Stimulated activated memory B cell treated with anti-CD40 and anti-IgM and Interleukin-4, amounts not matched to agents 10 μg/mL and 1 μg/mL and 100 μg/mL, for 72 hours (primary cell): ENCODE measurements around the gene CYP19A1.

Experiments
- ATAC-seq: fragments of 150-1000 bp; cut with Tn5 transposase; 2 replicates; pipeline ENCODE4 v1.10.0; 2021
- H3K27ac Mint-ChIP-seq: one replicate; pipeline ENCODE4 v1.8.0; 2022; ENCODE audit warnings: mild to moderate bottlenecking, mixed read lengths
- H3K27me3 Mint-ChIP-seq: one replicate; pipeline ENCODE4 v1.8.0; 2022; ENCODE audit warnings: mixed read lengths
- H3K36me3 Mint-ChIP-seq: one replicate; pipeline ENCODE4 v1.8.0; 2022; ENCODE audit warnings: mixed read lengths
- H3K4me1 Mint-ChIP-seq: one replicate; pipeline ENCODE4 v1.8.0; 2022; ENCODE audit warnings: mixed read lengths
- H3K4me3 Mint-ChIP-seq: one replicate; pipeline ENCODE4 v1.8.0; 2022; ENCODE audit warnings: mild to moderate bottlenecking, moderate library complexity, mixed read lengths
- H3K9me3 Mint-ChIP-seq: one replicate; pipeline ENCODE4 v1.8.0; 2022; ENCODE audit warnings: mixed read lengths

Gene CYP19A1

DNA sequence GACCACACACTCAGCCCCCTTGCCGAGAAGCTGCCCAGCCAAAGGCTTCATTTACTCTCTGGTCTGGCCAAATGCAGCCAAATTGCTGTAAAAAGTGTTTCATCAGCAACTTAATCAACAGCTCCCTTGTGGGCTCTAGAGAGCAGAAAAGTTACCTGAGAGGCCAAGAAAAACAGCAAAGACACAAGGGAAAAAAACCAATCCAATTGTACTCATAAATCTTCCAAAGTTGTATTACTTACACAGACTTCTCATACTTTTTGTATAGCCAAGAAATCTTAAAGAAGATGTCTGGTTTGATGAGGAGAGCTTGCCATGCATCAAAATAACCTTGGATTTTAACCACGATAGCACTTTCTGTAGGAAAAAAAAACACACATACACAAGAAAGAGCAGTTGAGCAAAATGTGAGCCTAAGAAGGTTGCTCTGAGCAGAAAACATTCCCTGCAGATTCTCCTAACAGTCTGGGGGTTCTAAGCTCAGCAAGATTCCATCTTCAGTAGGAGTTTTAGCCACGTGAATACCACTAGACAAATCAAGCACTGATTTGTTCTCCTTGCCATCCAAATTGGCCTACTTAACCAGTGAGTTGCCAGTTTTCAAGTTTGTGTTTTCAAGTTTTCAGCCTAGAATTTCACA lies 120.0 kb downstream of the CYP19A1 start:
- ATAC-seq, result no peak

DNA sequence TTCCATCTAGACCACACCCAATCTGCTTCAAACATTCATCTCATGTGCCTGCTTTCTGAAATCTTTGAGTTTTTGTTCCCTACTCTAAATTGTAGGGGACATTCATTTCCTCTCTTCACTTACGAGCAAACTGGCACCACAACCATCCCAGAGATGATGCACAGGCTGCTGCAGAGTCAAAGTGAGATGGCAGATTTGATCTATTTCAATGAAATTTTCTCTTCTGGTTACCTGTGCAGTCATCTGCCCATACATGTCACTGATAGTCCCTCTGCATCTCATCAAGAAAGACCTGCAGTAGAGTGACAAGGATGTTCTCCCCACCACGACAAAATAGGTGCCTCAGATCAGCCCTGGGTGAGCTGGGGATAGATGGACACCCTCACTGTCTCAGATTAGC lies 125.5 kb downstream of the CYP19A1 start:
- Mint-ChIP-seq H3K9me3 (no peaks in the 10 kb centered on the region), H3K27ac (no peak overlapping the region), H3K27me3 (peaks cover 27% of the 10 kb centered on the region), H3K4me3 (no peak overlapping the region), H3K36me3 (no peaks in the 10 kb centered on the region), H3K4me1 (no peaks in the 10 kb centered on the region)
- no peak for ATAC-seq

More for the DNA sequence above, 120.0 kb downstream of the CYP19A1 start:
- H3K4me1 Mint-ChIP-seq, result no peaks in the 10 kb centered on the region
- H3K36me3 Mint-ChIP-seq, result no peaks in the 10 kb centered on the region
- H3K27me3 Mint-ChIP-seq, result peaks cover 35% of the 10 kb centered on the region
- H3K4me3 Mint-ChIP-seq, result no peak overlapping the region
- H3K9me3 Mint-ChIP-seq, result no peaks in the 10 kb centered on the region
- no peak overlapping the region for H3K27ac Mint-ChIP-seq

DNA sequence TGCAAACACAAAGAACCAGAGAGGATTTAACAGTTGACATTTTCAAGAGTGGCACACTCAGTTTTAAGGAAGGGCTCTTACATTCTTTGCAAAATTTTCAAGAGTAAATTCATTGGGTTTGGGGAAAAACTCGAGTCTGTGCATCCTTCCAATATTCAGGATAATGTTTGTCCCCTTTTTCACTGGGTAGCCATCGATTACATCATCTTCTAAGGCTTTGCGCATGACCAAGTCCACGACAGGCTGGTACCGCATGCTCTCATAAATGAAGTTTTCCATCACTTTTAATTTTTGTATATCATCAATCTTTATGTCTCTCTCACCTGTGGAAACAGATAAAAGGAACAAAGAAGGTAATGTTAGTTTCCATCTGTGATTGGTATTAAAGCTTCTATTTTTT lies 126.2 kb downstream of the CYP19A1 start:
- H3K9me3 Mint-ChIP-seq, result no peaks in the 10 kb centered on the region
- H3K36me3 Mint-ChIP-seq, result no peaks in the 10 kb centered on the region
- no peak overlapping the region for H3K4me3 Mint-ChIP-seq
- ATAC-seq, result no peak
- peaks cover 27% of the 10 kb centered on the region for H3K27me3 Mint-ChIP-seq
- H3K27ac Mint-ChIP-seq, result no peak overlapping the region
- H3K4me1 Mint-ChIP-seq, result no peaks in the 10 kb centered on the region

DNA sequence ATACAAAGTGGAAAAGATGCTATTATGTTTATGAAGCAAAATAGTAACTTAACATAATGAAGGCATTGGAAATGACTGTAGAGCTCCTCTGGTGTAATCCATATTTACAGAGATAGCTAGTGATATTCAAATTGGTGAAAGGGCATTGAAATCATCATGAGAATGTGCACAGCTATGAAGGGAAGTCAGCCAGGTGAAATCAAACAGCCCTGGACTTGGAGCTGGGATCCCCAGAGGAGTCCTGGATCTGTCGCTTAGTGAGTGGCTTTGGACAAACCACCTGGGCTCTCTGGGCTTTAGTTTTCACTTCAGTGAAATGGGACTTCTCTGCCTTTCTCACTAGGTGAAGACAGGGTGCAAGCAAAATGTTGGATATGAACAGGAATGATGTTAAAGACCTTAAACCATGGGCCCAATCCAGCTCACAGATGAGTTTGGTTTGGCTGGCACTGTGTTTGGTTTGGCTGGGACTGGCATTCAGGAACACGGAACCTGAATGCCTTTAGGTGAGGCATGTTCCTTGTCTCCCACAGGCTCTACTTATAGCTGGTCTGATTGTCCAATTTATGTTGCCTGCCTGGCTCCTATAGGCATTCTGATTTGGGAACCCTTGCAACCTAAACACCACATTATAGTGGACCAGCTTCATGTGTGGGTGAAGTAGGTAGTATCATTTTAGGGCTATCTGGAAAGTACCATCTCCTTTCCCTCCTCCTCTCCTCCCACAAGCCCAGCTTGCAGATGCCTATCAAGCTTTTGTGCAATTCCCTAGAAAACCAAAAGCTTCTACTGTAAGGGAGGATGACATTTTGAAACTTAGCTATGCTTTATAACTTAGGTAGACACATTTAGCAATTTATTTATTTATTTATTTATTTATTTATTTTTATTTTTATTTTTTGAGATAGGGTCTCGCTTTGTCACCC lies 133.1 kb downstream of the CYP19A1 start:
- no peak for ATAC-seq
- Mint-ChIP-seq H3K27me3 (peaks cover 7% of the 10 kb centered on the region), H3K27ac (no peak overlapping the region), H3K9me3 (no peaks in the 10 kb centered on the region), H3K36me3 (no peaks in the 10 kb centered on the region), H3K4me3 (no peak overlapping the region), H3K4me1 (no peaks in the 10 kb centered on the region)

DNA sequence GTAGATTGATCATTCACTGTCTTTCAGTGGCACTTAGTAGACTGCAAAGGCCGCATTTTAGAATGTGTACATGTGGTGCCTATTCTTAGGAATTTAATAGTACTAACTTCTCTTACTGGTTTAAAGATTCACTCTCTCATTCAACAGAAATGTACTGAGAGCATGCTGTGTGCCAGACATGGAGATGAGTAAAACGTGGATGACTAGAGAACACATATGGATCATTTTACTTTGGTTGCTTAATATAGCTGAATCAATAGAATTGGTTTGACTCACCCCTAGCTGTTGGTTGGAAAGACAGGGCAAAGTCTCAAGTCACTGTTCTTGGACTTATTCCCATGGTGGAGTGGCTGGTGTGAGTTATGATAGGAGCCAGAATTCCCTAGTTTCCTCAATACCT lies 134.6 kb downstream of the CYP19A1 start:
- H3K36me3 Mint-ChIP-seq, result no peaks in the 10 kb centered on the region
- no peaks in the 10 kb centered on the region for H3K4me1 Mint-ChIP-seq
- H3K9me3 Mint-ChIP-seq, result no peaks in the 10 kb centered on the region
- ATAC-seq, result no peak
- H3K4me3 Mint-ChIP-seq, result no peak overlapping the region
- no peak overlapping the region for H3K27ac Mint-ChIP-seq
- peaks cover 12% of the 10 kb centered on the region for H3K27me3 Mint-ChIP-seq

DNA sequence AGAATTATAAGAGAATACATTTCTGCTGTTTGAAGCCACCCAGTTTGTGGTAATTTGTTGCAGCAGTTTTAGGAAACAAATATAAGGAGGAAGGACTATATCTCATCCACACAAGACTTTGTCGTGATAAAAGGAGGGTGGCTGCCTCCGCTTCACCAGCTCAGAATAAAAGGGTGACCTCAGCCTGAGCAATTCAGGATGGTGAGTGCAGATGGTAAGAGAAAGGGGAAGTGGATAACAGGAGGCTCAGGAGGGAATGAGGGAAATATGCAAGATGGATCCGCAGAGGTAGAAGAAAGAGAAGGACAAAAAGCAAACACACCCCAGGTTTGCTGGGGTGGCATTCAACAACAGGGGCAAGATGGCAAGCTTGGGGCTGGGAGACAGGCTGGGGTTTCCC lies 135.6 kb downstream of the CYP19A1 start:
- Mint-ChIP-seq H3K4me1 (no peaks in the 10 kb centered on the region), H3K27ac (no peak overlapping the region), H3K27me3 (peaks cover 21% of the 10 kb centered on the region), H3K4me3 (no peak overlapping the region), H3K9me3 (no peaks in the 10 kb centered on the region), H3K36me3 (no peaks in the 10 kb centered on the region)
- no peak for ATAC-seq

DNA sequence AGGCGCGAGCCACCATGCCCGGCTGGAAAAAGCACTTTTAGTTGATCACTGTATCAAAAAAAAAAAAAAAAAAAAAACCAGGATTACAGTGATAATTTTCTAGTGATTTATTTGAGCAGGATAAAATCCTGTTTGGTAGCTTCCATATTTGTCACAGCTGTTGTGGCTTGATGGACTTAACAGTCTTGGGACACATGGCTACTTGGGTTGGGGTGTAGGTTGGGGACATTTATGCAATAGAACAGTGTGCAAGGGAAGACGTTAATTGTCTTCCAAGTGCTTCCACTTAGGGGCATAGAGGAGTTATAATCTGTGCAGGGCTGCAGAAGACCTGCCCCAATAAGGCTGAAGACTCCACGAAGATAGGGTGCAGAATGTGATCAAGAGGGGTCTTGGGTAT lies 136.8 kb downstream of the CYP19A1 start:
- Mint-ChIP-seq H3K9me3 (no peaks in the 10 kb centered on the region), H3K4me3 (no peak overlapping the region), H3K36me3 (no peaks in the 10 kb centered on the region), H3K4me1 (no peaks in the 10 kb centered on the region), H3K27me3 (peaks cover 30% of the 10 kb centered on the region), H3K27ac (no peak overlapping the region)
- ATAC-seq, result no peak

DNA sequence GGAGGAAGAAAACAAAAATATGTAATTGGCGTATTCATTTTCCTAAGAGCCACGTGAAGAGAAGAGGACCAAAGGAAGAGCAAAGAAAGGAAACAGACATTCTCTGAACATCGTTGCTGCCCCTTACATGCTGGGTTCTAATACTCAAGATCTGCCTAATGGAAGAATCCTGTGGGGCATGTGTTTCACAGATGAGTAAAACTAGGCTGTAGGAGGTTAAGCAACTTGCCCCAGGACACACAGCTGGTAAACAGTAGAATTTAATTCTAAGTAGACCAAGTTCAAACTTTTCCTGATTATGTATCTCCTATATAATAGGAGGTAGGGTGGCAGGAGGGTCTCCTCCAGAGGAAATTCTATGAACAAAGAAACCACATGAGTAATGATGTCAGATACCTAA lies 137.6 kb downstream of the CYP19A1 start:
- H3K27me3 Mint-ChIP-seq, result peaks cover 30% of the 10 kb centered on the region
- H3K36me3 Mint-ChIP-seq, result no peaks in the 10 kb centered on the region
- H3K27ac Mint-ChIP-seq, result no peak overlapping the region
- no peak overlapping the region for H3K4me3 Mint-ChIP-seq
- H3K4me1 Mint-ChIP-seq, result no peaks in the 10 kb centered on the region
- no peak for ATAC-seq
- H3K9me3 Mint-ChIP-seq, result no peaks in the 10 kb centered on the region

DNA sequence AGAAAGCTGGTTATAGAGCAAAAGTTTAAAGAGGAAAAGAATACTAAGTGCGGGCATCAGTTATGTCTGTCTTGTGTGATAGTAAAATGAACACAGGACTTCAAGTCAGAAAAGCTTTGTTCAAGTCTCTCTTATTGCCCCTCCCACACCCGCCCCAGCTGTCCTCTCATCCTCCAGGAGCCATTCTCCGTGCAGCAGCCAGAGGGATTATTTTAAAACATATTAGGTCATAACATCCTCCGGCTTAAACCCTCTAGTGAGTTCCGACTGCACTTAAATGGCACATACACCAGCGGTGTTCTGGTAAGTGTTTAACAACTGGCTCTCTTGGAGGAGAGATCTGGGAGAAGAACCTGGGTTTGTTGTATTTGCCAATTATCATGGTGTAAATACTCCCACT lies 138.9 kb downstream of the CYP19A1 start:
- no peak overlapping the region for H3K27ac Mint-ChIP-seq

DNA sequence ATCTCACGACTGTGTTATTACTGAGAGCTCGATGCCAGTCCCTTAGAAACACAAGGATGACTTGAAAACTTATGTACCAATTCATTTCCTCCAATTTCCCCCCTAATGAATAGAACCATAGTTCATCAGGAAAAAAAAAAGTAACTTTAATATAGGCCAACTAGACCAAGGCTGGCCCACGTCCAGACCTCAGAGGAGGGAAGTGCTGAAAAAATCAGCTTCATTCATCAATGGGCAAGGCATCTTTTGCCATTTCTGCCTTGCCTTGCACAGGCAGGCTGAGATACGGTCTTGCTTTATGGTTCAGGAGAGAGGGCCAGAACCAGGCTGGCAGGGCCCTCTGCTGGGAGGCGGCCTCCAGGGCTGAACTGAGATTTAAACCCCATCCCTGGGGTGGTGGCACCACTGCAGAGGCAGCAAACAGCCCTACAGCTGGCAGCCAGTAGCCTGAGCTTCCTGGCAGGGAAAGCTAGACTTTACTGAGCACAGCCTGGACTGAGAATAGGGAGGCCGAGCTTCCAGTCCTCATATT lies 139.6 kb downstream of the CYP19A1 start:
- Mint-ChIP-seq H3K4me3 (no peak overlapping the region), H3K36me3 (no peaks in the 10 kb centered on the region), H3K27ac (no peak overlapping the region), H3K27me3 (peaks cover 38% of the 10 kb centered on the region), H3K4me1 (no peaks in the 10 kb centered on the region), H3K9me3 (no peaks in the 10 kb centered on the region)
- ATAC-seq, result peak; percentile 34

More for the DNA sequence above, 138.9 kb downstream of the CYP19A1 start:
- ATAC-seq, result no peak
- H3K4me1 Mint-ChIP-seq, result no peaks in the 10 kb centered on the region
- no peaks in the 10 kb centered on the region for H3K36me3 Mint-ChIP-seq
- no peak overlapping the region for H3K4me3 Mint-ChIP-seq
- peaks cover 30% of the 10 kb centered on the region for H3K27me3 Mint-ChIP-seq
- no peaks in the 10 kb centered on the region for H3K9me3 Mint-ChIP-seq

DNA sequence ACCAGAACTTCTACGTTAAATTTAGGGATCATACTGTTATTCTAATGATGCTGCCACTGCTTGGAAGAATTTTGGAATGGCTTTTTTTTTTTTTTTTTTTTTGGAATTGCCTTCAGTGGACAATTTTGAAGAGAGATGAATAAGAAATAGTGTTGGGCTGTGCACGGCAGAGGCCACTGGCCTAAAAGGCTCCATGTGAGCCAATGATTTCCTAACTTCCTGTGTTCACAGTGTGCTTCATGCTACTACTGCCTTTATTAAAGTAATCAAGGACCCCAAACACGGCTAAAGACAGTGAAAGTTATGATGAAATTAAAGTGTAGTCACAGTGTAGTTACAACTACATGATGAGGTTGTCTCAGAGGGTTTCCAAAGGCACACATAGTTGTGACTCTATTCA lies 142.9 kb downstream of the CYP19A1 start:
- no peak overlapping the region for H3K4me3 Mint-ChIP-seq
- no peak overlapping the region for H3K27ac Mint-ChIP-seq
- no peaks in the 10 kb centered on the region for H3K36me3 Mint-ChIP-seq
- H3K9me3 Mint-ChIP-seq, result no peaks in the 10 kb centered on the region
- peaks cover 6% of the 10 kb centered on the region for H3K4me1 Mint-ChIP-seq
- ATAC-seq, result no peak
- H3K27me3 Mint-ChIP-seq, result peaks cover 45% of the 10 kb centered on the region

DNA sequence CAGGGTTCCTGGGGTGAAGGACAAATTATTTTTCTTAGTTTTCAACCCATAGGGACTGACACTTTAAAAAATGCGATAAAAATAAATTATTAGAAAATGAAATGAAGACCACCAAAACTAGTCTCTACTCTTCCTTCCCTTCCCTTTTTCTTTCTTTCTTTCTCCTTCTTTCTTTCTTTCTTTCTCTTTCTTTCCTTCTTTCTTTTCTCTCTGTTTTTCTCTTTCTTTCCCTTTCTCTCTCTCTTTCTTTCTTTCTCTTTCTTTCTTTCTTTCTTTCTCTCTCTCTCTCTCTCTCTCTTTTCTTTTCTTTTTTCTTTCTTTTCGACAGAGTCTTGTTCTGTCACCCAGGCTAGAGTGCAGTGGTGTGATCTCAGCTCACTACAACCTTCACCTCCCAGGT lies 144.4 kb downstream of the CYP19A1 start:
- no peak overlapping the region for H3K4me3 Mint-ChIP-seq
- ATAC-seq, result no peak
- H3K36me3 Mint-ChIP-seq, result no peaks in the 10 kb centered on the region
- H3K27me3 Mint-ChIP-seq, result peaks cover 38% of the 10 kb centered on the region
- no peaks in the 10 kb centered on the region for H3K9me3 Mint-ChIP-seq
- no peak overlapping the region for H3K27ac Mint-ChIP-seq
- peaks cover 11% of the 10 kb centered on the region for H3K4me1 Mint-ChIP-seq

DNA sequence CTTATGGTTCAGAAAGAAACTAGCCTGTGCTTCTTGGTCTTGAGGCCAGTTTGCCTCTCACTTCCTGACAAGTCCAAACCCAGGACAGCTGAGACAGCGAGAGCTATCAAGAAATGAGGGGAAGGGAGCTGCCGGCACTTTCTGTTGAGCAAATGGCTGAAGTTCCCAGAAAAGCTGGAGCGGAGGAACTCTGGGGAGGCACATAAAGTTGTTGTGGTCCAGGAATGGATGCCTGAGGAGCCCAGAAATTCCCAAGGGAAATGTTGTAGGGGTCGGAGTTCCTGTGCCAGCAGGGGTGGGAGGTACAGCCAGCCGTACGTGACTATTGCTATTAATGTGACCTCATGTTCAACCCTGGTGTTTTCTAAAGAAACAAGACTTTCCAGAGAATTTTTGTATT lies 144.9 kb downstream of the CYP19A1 start:
- H3K9me3 Mint-ChIP-seq, result no peaks in the 10 kb centered on the region
- H3K4me1 Mint-ChIP-seq, result peaks cover 11% of the 10 kb centered on the region
- H3K27ac Mint-ChIP-seq, result no peak overlapping the region
- ATAC-seq, result no peak
- H3K36me3 Mint-ChIP-seq, result no peaks in the 10 kb centered on the region
- peaks cover 41% of the 10 kb centered on the region for H3K27me3 Mint-ChIP-seq
- no peak overlapping the region for H3K4me3 Mint-ChIP-seq

DNA sequence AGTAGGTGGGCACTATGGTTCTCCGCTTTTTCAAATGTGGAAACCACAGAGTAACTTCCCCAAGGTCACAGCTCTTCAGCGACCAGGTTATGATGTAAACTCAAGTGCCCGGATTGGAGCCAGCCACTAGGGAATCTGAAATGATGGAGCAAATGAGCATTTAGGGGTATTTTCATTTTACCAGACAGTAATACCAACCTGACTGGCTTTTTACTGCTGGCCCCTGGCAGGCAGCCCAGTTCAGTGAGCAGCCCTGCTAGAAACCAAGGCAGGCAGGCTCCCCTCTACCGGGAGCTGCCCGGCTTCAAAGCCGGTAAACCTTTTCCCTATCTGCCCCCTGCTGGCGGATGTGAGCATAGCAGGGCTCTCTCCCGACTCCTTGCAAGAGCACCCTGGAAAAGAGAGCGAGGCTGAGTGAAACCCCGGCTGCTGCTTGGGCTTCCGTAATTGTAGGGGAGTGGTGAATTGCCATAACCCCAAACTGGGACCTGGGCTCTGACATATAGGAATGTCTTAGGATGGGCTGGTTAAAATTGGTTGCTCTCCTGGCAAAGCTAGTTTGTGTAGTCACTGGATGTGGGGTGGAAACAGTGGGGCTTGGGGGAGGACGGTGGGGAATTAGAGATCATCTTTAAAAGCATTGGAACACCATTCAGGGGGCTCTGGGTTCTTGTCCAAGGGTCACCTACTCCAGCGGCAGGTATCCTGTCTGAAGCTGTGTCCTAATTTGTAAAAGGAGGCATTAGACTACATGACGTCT lies 145.7 kb downstream of the CYP19A1 start:
- Mint-ChIP-seq H3K9me3 (no peaks in the 10 kb centered on the region), H3K4me1 (peaks cover 11% of the 10 kb centered on the region), H3K36me3 (no peaks in the 10 kb centered on the region), H3K27me3 (peaks cover 40% of the 10 kb centered on the region), H3K4me3 (no peak overlapping the region), H3K27ac (no peak overlapping the region)
- peak; percentile 62 for ATAC-seq

DNA sequence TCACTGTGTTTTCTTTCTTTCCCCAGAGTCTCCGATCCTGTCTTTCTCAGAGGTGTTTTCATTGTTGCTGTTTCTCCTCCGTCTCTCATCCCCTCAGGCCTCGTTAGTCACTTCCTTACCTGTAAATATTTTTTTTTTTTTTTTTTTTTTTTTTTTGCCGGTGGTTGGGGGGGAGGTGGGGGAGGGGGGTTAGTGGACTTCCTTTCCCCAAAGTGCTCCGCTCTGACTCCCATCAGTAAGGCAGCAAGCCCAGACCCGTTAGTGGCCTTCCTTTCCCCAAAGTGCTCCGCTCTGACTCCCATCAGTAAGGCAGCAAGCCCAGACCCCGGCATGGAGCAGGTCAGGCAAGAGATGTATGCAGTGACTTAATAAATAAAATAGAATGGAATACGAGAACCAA lies 146.6 kb downstream of the CYP19A1 start:
- no peaks in the 10 kb centered on the region for H3K36me3 Mint-ChIP-seq
- ATAC-seq, result no peak
- peaks cover 37% of the 10 kb centered on the region for H3K27me3 Mint-ChIP-seq
- no peak overlapping the region for H3K4me3 Mint-ChIP-seq
- H3K4me1 Mint-ChIP-seq, result peaks cover 13% of the 10 kb centered on the region
- H3K9me3 Mint-ChIP-seq, result no peaks in the 10 kb centered on the region
- H3K27ac Mint-ChIP-seq, result no peak overlapping the region
